Heart right ventricle (tissue), 16 donors: ENCODE results near the gene MIOX. TPM values are rescaled to one million over a fixed set of nuclear protein-coding genes. Genes with fewer than 3 reads are reported as not detected.
A peak's percentile ranks its signal among the peaks of the same experiment; 100 is the strongest.

Source experiments
- ATAC-seq, 8 donors: fragments of 200-7000 bp; cut with Tn5 transposase; one replicate each; pipeline ENCODE4 v1.9.1; 2020; ENCODE audit warnings: mild to moderate bottlenecking in 8 of 8, moderate library complexity in 8 of 8, moderate number of reproducible peaks in 1 of 8
- DNase-seq, 2 donors: peaks; one replicate each; pipeline ENCODE4 v3.0.0-alpha.2; 2020
- H3K27ac ChIP-seq, 10 donors: fragments of 200-600 bp; sonication (generic) in 2 of 10; one replicate each; pipeline versions ENCODE4 v1.5.0 to v1.8.0; 2020 to 2022; ENCODE audit warnings: mild to moderate bottlenecking in 3 of 10
- H3K27me3 ChIP-seq, 7 donors: fragments of 200-600 bp; one replicate each; pipeline ENCODE4 v1.8.0; 2021 to 2022; ENCODE audit warnings: mild to moderate bottlenecking in 2 of 7
- H3K36me3 ChIP-seq, 9 donors: fragments of 200-600 bp; sonication (generic) in 1 of 9; one replicate each; pipeline versions ENCODE4 v1.5.0 to v1.8.0; 2020 to 2022; ENCODE audit warnings: mild to moderate bottlenecking in 2 of 9
- H3K4me1 ChIP-seq, 9 donors: fragments of 200-600 bp; sonication (generic) in 1 of 9; one replicate each; pipeline versions ENCODE4 v1.5.0 to v1.8.0; 2020 to 2022; ENCODE audit warnings: mild to moderate bottlenecking in 4 of 9
- H3K4me3 ChIP-seq, 10 donors: fragments of 200-600 bp; sonication (generic) in 2 of 10; one replicate each; pipeline versions ENCODE4 v1.5.0 to v1.8.0; 2020 to 2022; ENCODE audit warnings: mild to moderate bottlenecking in 7 of 10, moderate library complexity in 2 of 10
- H3K9me3 ChIP-seq, 11 donors: fragments of 200-600 bp in 10 of 11; sonication (generic) in 2 of 11; one replicate each; pipeline versions ENCODE4 v1.5.0 to v1.8.0; 2013 to 2022; ENCODE audit warnings: mild to moderate bottlenecking in 2 of 11, control low read depth in 1 of 11, moderate library complexity in 1 of 11
- WGBS, 2 donors: extraction: QIAGEN DNeasy Blood & Tissue Kit; methylation state at CpG; one replicate each; pipeline ENCODE4 v1.1.7; 2013; ENCODE audit warnings: inconsistent platforms in 1 of 2; 5-methylcytosine and 5-hydroxymethylcytosine counted together
- intact Hi-C, 10 donors: fragments of 100-400 bp; cut with DNase I; formaldehyde crosslinking; loops; one replicate each; pipeline versions ENCODE4 v1.11.1 to v1.14.2; 2022
- polyA plus RNA-seq, 2 donors: library from polyadenylated mRNA; stranded (reverse); fragments of 200-250 nt; gene quantifications; one replicate each; pipeline ENCODE4 v1.2.3, GENCODE V29; 2013
- total RNA-seq, 10 donors: library from RNA; stranded (reverse); fragmentation: NEBNext Ultra II Directional in 3 of 10; extraction: Animal tissue kit (Norgen Biotek cat#: 25700) in 3 of 10; gene quantifications; one replicate each; pipeline versions ENCODE4 v1.2.1 to v1.2.4, GENCODE V29; 2021 to 2023
- TF ChIP-seq, protein P1 (sequence below), 9 donors: fragments of 200-600 bp; sonication (generic) in 2 of 9; IDR thresholded peaks; one replicate each; pipeline versions ENCODE4 v1.5.0 to v1.8.0; 2021 to 2022; ENCODE audit warnings: antibody characterized with exemption in 9 of 9, mild to moderate bottlenecking in 5 of 9, moderate library complexity in 1 of 9
- donor health status: Arrhythmogenic right ventricular cardiomyopathy.
- donor health status: ischemic (EF 13 %, LVEDD 7.1; RV severe dilation, severe dysfunction).
- donor health status: healthy with polysubstance abuse.
- donor health status: DM: no; HTN: yes; CAD: no.
- donor health status: DM: no; HTN: no; CAD: no.
- donor health status: ischemic (EF 25% LVEDD 6.9; RV normal size, moderate dysfunction).
- donor health status: ischemic (EF 25% LVEDD 5.7; RV mildly dilated, moderate dysfunction).
- donor health status: healthy.
- donor health status: DM: yes; HTN: yes; CAD: no.
- donor health status: Ischemic cardiomyopathy.
- donor health status: ischemic (EF 35%, LVEDD 5.7; RV mildly dilated, moderate dysfunction).
- donor health status: nonischemic (EF 11% LVEDD 7.7; RV severe dilation, severe dysfunction).
- donor health status: DM: yes; HTN: yes; CAD: no.
- donor health status: PGD.
- donor health status: ischemic (EF 29% LVEDD 5.4; RV normal size, mild dysfunction).
- donor health status: nonischemic (EF 23%, LVEDD 6.1; RV moderate dilation, normal function).

The MIOX gene
- total and polyA plus RNA-seq, 12 donors = not detected

DNA sequence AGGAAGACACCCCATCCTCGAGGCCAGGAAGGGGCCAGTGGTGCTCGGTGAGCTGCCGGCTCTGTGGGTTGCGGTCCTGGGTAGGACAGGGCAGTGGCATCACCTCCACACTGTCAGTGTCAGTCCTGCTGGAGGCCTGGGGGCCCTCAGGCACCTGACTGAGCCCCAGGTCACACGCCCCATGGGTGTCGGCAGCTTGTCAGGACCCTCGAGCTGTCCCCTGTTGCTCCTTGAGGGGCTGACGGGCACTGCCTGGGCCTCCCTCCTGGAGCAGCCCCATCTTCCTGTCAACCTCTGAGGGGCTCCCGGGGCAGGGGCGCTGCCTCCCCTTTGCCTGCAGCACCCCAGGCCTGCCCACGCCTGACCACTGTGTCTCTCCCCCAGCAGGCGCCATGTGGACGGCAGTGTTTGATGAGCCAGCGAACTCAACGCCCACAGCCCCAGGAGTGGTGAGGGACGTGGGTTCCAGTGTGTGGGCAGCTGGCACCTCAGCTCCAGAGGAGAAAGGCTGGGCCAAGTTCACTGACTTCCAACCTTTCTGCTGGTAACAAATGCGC is 47.3 kb upstream of the MIOX start:
- intact Hi-C loops = no loop called here
- ATAC-seq = no peak
- TF ChIP-seq, protein P1, sequence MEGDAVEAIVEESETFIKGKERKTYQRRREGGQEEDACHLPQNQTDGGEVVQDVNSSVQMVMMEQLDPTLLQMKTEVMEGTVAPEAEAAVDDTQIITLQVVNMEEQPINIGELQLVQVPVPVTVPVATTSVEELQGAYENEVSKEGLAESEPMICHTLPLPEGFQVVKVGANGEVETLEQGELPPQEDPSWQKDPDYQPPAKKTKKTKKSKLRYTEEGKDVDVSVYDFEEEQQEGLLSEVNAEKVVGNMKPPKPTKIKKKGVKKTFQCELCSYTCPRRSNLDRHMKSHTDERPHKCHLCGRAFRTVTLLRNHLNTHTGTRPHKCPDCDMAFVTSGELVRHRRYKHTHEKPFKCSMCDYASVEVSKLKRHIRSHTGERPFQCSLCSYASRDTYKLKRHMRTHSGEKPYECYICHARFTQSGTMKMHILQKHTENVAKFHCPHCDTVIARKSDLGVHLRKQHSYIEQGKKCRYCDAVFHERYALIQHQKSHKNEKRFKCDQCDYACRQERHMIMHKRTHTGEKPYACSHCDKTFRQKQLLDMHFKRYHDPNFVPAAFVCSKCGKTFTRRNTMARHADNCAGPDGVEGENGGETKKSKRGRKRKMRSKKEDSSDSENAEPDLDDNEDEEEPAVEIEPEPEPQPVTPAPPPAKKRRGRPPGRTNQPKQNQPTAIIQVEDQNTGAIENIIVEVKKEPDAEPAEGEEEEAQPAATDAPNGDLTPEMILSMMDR (IDR thresholded peaks at IDR 0.05) = no peak
- peaks cover 0 to 89% (median 44%) of the 10 kb centered on the region in 9 donors for H3K36me3 ChIP-seq
- DNase-seq = no peak
- H3K4me1 ChIP-seq = peaks cover 0 to 3% (median 0%) of the 10 kb centered on the region in 9 donors
- WGBS, 2 donors = 87 to 90% methylated on average over 17 of the region's 17 CpGs
- no peak overlapping the region for H3K27ac ChIP-seq
- no peaks in the 10 kb centered on the region for H3K9me3 ChIP-seq
- no peak overlapping the region for H3K4me3 ChIP-seq
- no peaks in the 10 kb centered on the region for H3K27me3 ChIP-seq

DNA sequence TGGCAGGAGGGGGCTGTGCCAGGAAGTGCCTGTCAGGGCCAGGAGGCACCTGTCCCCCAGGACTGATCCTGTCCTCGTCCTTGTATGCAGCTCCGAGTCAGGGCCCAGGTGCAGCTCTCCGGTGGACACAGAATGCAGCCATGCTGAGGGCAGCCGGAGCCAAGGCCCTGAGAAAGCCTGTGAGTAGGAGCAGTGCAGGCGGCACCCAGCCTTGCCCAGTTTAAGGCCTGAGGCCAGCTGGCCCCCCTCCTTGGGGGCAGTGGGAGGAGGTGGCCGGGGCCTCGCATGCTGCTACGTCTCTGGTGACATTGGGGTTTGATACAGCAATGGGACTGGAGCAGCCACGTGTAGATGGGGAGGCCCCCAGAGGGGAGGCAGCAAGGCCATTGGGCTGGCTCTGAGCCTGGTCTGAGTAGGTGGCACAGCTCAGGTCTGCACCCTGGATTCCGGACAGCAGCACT is 46.8 kb upstream of the MIOX start:
- DNase-seq = no peak
- Histone ChIP-seq H3K4me1 (peaks cover 0 to 8% (median 0%) of the 10 kb centered on the region in 9 donors), H3K27me3 (no peaks in the 10 kb centered on the region), H3K36me3 (peaks cover 0 to 92% (median 42%) of the 10 kb centered on the region in 9 donors), H3K9me3 (no peaks in the 10 kb centered on the region), H3K4me3 (no peak overlapping the region), H3K27ac (no peak overlapping the region)
- ATAC-seq = no peak
- TF ChIP-seq, protein P1 (IDR thresholded peaks at IDR 0.05) = no peak
- intact Hi-C loops = no loop called here
- WGBS, 2 donors = 73 to 79% methylated on average over 10 of the region's 10 CpGs

DNA sequence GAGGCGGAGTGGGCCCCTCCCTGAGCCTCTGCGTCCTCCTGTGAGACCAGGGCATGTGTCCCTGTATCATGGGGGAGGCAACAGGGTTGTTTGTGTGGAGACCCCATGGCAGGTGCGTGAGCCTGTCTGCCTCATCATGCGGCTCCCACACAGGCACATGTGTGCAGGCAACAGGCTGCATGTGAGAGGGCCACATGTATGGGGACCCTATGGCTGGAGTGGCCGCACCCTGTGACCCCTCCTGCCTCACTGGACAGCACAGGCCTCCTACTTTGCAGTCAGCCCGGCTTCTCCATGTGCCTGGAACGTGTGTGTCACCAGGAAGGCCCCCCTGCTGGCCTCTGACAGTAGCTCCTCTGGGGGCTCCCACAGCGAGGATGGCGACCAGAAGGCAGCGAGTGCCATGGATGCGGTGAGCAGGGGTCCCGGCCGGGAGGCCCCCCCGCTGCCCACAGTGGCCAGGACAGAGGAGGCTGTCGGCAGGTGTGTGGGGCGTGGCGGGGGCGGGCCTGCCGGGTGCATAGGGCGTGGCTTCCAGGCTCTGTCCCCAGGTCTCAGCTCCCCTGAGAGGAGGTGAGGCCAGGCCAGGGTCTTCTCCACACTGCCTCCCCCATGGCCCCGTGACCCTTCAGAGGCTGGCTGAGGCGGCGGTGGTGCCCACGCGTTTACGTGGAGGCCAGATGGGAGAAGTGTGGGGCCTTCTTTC is 46.0 kb upstream of the MIOX start:
- intact Hi-C loops = no loop called here
- no peak overlapping the region for H3K4me3 ChIP-seq
- no peaks in the 10 kb centered on the region for H3K9me3 ChIP-seq
- peaks cover 0 to 8% (median 0%) of the 10 kb centered on the region in 9 donors for H3K4me1 ChIP-seq
- TF ChIP-seq, protein P1 (IDR thresholded peaks at IDR 0.05) = no peak
- H3K36me3 ChIP-seq = peaks cover 0 to 92% (median 43%) of the 10 kb centered on the region in 9 donors
- no peak for DNase-seq
- ATAC-seq = no peak
- 91% methylated on average over 26 of the region's 26 CpGs for WGBS, 2 donors
- no peaks in the 10 kb centered on the region for H3K27me3 ChIP-seq
- H3K27ac ChIP-seq = no peak overlapping the region

DNA sequence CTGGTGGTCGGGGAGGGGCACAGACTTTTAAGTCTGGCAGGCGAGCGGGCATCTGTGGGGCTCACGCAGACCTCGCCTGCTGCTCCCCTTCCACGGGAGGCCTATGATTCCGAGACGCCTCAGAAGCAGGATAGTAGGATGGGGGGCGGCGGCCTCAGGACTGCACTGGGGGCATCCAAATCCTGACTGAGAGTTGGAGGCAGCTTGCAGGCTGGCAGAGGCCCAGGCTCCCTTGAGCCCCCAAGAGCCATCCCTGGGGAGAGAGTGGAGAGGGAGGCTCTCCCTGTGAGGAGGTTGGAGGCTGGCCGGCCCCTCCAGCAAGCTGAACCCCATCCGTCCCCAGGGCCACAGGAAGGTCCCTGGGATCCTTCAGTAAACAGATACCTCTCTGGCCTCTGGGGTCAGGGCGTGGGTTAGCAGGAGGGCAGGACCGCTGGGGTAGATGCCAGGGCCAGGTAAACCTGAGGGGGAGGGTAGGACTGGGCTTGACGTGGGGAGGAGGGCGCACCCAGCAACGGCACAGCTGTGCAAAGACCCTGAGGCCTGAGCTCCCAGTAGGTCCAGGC is 45.1 kb upstream of the MIOX start:
- Histone ChIP-seq H3K27ac (no peak overlapping the region), H3K9me3 (no peaks in the 10 kb centered on the region), H3K27me3 (no peaks in the 10 kb centered on the region), H3K4me1 (peaks cover 0 to 8% (median 0%) of the 10 kb centered on the region in 9 donors), H3K4me3 (no peak overlapping the region), H3K36me3 (peaks cover 0 to 92% (median 40%) of the 10 kb centered on the region in 9 donors)
- TF ChIP-seq, protein P1 (IDR thresholded peaks at IDR 0.05) = no peak
- WGBS, 2 donors = 93 to 94% methylated on average over 17 of the region's 17 CpGs
- intact Hi-C loops = no loop called here
- no peak for ATAC-seq
- peak in 1 of 2 donors; percentile 10 for DNase-seq
